ENCODE results near the gene NUDT19.

GRCh38 chr19:32671883-32672593 lies 19.6 kb upstream of the NUDT19 start:
- TF ChIP-seq CTCF (IDR thresholded peaks at IDR 0.05; ENCODE audit: low read depth, low read length) (no peak), POLR2A (IDR thresholded peaks at IDR 0.05; ENCODE audit: extremely low read depth, insufficient read length) (no peak)
